AG04450 (cell line): ENCODE data around the gene PAPOLA. TPM values are rescaled to one million over a fixed set of nuclear protein-coding genes. Genes with fewer than 3 reads are reported as not detected.
"Not testable (repeated sequence)": the region's sequence is repeated elsewhere in the genome, so short reads cannot be mapped to it uniquely, and the experiment has no call there.

ENCODE experiments used
- CTCF ChIA-PET: fragments of 300-600, 350-600 bp; formaldehyde crosslinking; extraction: SDS; loops from one replicate; lab custom pipeline; 2022; ENCODE audit warnings: antibody characterized with exemption, inconsistent platforms; lab: Charles Lee
- POLR2A ChIA-PET: fragments of 350-600 bp; formaldehyde crosslinking; extraction: SDS; loops from one replicate; lab custom pipeline; 2021; ENCODE audit warnings: antibody characterized with exemption, inconsistent platforms; lab: Yijun Ruan, JAX
- DNase-seq: peaks from one replicate; pipeline ENCODE4 v3.0.0-alpha.2; 2011; ENCODE audit warnings: low read depth, low spot score
- H3K27ac ChIP-seq: one replicate; pipeline ENCODE4 v1.5.1; 2012; ENCODE audit warnings: low read depth, low read length, control low read depth
- H3K27me3 ChIP-seq: one replicate; pipeline ENCODE4 v1.6.0; 2012; ENCODE audit warnings: low read length; ENCODE audit not compliant: control insufficient read depth, insufficient read depth
- H3K4me3 ChIP-seq: 2 replicates; pipeline ENCODE4 v1.5.1; 2011; ENCODE audit warnings: mild to moderate bottlenecking, low read depth, low read length, control low read depth
- H3K9me3 ChIP-seq: 2 replicates; pipeline ENCODE4 v1.5.1; 2012; ENCODE audit warnings: low read length; ENCODE audit not compliant: control insufficient read depth, insufficient read depth
- polyA plus RNA-seq: library from polyadenylated mRNA; depleted of rRNA; stranded (reverse); fragments of >200 nt; gene quantifications from 2 replicates; pipeline ENCODE4 v1.2.3, GENCODE V29; 2011
- TF ChIP-seq, protein P1 (sequence below): IDR thresholded peaks from 2 replicates; pipeline ENCODE4 v1.5.1; 2011; ENCODE audit warnings: low read depth, low read length, control low read depth, inconsistent platforms

The PAPOLA gene
- polyA plus RNA-seq, 1 experiment: 191 TPM

DNA sequence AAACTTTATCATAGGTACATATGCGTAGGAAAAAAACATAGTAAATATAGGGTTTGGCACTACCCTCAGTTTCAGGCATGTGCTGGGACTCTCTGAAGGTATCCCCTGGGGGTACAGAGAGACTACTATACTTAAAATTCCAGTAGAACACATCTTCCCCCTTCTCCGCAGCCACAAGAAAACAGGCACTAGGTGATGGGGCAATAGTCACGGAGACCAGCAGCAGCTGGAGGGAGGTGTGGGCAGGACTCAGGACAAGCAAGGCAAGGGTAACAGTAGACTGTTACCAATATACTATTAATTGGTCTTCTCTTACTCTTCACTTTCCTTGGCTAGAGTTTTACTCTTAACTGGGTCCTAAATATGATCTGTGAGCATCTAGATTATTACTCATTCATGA lies 4.6 kb upstream of the PAPOLA start:
- ChIA-PET POLR2A (no interaction called here), CTCF (interaction anchor here (0.6 to 0.7 kb wide), 2 partner anchors 51 to 396 kb away, joined by 3 to 7 read pairs; no protein-coding TSS in a partner anchor)
- Histone ChIP-seq H3K4me3 (no peak overlapping the region), H3K27ac (no peak overlapping the region), H3K9me3 (peaks cover 2% of the 10 kb centered on the region; the same call in 1 of the 2 replicates), H3K27me3 (no peaks in the 10 kb centered on the region)
- DNase-seq: no peak
- TF ChIP-seq, protein P1, sequence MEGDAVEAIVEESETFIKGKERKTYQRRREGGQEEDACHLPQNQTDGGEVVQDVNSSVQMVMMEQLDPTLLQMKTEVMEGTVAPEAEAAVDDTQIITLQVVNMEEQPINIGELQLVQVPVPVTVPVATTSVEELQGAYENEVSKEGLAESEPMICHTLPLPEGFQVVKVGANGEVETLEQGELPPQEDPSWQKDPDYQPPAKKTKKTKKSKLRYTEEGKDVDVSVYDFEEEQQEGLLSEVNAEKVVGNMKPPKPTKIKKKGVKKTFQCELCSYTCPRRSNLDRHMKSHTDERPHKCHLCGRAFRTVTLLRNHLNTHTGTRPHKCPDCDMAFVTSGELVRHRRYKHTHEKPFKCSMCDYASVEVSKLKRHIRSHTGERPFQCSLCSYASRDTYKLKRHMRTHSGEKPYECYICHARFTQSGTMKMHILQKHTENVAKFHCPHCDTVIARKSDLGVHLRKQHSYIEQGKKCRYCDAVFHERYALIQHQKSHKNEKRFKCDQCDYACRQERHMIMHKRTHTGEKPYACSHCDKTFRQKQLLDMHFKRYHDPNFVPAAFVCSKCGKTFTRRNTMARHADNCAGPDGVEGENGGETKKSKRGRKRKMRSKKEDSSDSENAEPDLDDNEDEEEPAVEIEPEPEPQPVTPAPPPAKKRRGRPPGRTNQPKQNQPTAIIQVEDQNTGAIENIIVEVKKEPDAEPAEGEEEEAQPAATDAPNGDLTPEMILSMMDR: no peak

DNA sequence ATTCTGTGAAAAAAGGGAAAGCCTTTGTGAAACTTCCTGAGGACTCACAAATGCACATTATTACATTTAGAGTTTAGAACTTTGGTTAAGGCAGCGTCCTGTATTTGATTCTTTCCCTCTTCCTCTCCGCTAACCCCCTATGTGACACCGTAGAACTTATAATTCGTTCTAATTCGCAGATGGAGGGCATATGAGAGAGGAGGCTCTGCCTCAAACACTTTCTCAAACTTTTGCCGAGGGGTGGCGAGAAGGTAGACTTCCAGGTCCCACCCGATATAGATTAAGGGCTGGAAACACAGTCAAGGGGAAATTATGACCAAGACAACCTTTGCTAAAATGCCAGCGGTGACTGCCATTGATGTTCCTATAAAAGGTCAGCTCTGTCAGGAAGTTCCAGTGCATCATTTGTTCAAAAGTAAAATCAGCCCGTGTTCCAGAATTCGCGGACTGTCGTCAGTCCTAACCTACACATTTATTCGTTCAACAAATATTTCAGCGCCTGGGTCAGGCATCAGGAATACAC lies 904 bp upstream of the PAPOLA start:
- H3K9me3 ChIP-seq: peaks cover 6% of the 10 kb centered on the region; the same call in 1 of the 2 replicates
- DNase-seq: no peak
- TF ChIP-seq, protein P1: no peak
- CTCF ChIA-PET: no interaction called here
- POLR2A ChIA-PET: interaction anchor here (0.5 kb wide), 1 partner anchor 345 kb away, joined by 3 read pairs; no protein-coding TSS in a partner anchor
- peak overlapping the region; percentile 93 for H3K27ac ChIP-seq
- peak overlapping the region; percentile 97 for H3K4me3 ChIP-seq
- no peaks in the 10 kb centered on the region for H3K27me3 ChIP-seq

DNA sequence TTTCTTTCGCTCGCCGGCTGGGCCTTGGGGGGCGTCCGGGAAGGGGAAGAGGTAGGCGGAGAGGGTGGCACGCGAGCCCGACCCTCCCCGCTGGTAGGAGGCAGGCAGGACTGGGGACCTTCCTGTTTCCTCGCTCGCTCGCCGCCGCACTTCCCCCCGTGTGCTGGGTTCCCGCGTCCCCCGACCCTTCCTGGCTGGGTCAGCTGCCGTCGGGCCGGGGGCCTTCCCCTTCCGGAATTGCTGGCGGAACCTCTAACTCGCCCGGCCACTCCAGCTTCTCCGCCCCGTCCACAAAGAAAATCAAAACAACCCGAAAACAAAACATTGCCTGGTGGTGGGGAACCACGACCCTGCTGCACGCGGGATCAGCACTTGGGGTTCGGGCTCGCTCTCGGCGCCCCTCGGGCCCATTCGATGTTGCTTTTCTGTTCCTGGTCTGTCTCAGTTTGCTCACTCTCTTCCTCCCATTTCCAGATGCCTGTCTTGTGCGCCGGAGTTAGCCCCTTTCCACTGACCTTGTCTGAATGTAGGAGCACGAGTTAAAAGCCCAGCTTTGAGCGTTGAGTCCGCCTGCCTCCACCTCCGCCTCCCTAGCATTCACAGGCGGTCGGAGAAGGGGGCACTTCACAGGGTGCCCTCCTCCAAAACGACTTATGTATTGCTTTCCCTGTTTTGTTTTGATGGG lies 581 bp downstream of the PAPOLA start:
- CTCF ChIA-PET: no interaction called here

GRCh38 chr14:96503306-96503679 lies 1.1 kb downstream of the PAPOLA start:
- ChIA-PET POLR2A (interaction anchor here (0.7 kb wide), 1 partner anchor 349 kb away, joined by 3 read pairs; no protein-coding TSS in a partner anchor), CTCF (no interaction called here)
- no peaks in the 10 kb centered on the region for H3K27me3 ChIP-seq
- TF ChIP-seq, protein P1: no peak
- peak overlapping the region; percentile 97 for H3K4me3 ChIP-seq
- DNase-seq: no peak
- no peak overlapping the region for H3K27ac ChIP-seq
- peaks cover 6% of the 10 kb centered on the region; the same call in 1 of the 2 replicates for H3K9me3 ChIP-seq

More for the DNA sequence above, 581 bp downstream of the PAPOLA start:
- Histone ChIP-seq H3K4me3 (peak overlapping the region; percentile 97), H3K27me3 (no peaks in the 10 kb centered on the region), H3K9me3 (peaks cover 6% of the 10 kb centered on the region; the same call in 1 of the 2 replicates), H3K27ac (peak overlapping the region; percentile 93)
- TF ChIP-seq, protein P1: no peak
- POLR2A ChIA-PET: interaction anchor here (0.7 kb wide), 1 partner anchor 350 kb away, joined by 3 read pairs; no protein-coding TSS in a partner anchor
- no peak for DNase-seq

GRCh38 chr14:96504353-96504752 lies 2.2 kb downstream of the PAPOLA start:
- H3K27me3 ChIP-seq, CTCF ChIA-PET, POLR2A ChIA-PET, H3K4me3 ChIP-seq, DNase-seq, H3K9me3 ChIP-seq, H3K27ac ChIP-seq: not testable (repeated sequence)
